Measurements from ENCODE around the gene CNP.

CNP gene

DNA sequence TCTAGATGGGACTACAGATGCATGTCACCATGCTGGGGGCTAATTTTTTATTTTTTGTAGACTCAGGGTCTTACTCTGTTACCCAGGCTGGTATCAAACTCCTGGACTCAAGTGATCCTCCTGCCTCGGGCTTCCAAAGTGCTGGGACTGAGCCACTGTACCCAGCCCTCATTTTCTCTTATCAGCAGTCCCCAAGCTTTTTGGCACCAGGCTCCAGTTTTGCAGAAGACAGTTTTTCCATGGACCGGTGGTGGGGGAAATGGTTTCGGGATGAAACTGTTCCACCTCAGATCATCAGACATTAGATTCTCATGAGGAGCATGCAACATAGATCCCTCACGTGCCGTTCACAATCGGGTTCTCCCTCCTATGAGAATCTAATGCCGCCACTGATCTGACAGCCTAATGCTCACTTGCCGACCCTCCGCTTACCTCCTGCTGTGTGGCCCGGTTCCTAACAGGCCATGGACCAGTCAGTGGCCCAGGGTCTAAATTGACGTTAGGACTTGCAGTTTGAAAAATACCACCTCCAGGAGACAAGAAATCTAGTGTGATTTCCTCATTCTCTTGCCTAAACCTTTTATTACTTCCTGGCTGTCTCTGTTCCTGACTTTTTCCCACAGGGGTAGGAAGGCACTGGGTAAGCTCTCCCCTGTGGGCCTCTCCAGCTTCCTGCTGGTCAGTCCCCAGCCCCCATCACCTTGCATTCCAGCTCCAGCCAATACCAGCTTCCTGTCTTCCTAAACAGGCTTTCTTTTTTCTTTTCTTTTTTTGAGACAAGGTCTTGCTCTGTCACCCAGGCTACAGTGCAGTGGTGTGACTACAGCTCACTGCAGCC, 9.3 kb upstream of the CNP start:
- H3K36me3 Mint-ChIP-seq (ENCODE audit: insufficient read depth) = peaks cover 4% of the 10 kb centered on the region
- ATAC-seq (replicated peaks) (no peak), DNase-seq (no peak)
- H3K27me3 Mint-ChIP-seq = peaks cover 0 to 10% of the 10 kb centered on the region in 2 donors
- H3K4me1 Mint-ChIP-seq (ENCODE audit: low read depth in 2 of 2) = no peaks in the 10 kb centered on the region
- no peaks in the 10 kb centered on the region for H3K9me3 Mint-ChIP-seq
- no peak overlapping the region for H3K4me3 Mint-ChIP-seq
- no peak overlapping the region for H3K27ac Mint-ChIP-seq

DNA sequence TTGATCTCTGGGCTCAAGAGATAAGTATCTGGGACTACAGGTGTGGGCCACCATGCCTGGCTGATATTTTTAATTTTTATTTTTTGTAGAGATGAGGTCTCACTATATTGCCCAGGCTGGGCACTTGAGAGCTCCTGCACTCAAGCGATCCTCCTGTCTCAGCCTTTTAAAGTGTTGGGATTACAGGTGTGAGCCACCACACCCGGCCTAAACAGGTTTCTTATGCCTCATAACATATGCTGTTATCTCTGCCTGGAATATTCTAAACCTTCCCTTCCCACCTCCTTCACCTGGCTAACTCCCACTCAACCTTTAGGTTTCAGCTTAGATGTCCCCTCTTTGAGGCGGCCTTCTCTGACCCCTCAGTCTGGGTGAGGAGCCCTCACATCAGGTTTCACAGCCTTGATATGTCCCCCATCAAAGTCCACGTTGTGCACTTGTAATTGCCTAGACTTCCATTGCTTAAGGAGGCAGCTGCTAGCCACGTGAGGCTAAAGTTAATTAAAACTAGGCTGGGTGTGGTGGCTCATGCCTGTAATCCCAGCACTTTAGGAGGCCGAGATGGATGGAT, 8.6 kb upstream of the CNP start:
- Mint-ChIP-seq H3K27me3 (peaks cover 0 to 10% of the 10 kb centered on the region in 2 donors), H3K27ac (no peak overlapping the region), H3K4me1 (ENCODE audit: low read depth in 2 of 2) (no peaks in the 10 kb centered on the region), H3K4me3 (no peak overlapping the region), H3K9me3 (no peaks in the 10 kb centered on the region), H3K36me3 (ENCODE audit: insufficient read depth) (peaks cover 4% of the 10 kb centered on the region)
- DNase-seq (no peak), ATAC-seq (replicated peaks) (no peak)

DNA sequence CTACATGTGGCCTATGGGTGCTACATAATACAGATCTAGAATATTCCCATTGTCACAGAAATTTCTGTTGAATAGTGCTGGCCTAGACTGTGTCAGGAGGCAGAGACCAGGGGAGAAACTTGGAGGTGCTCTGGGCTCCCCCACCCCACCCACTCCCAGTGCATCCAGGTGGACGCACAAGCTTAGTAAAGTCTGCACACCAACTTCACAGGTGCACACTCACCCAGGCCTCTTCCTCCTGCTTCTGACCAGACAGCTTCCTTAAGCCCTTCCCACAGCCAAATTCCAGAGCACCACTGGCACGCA, 7.6 kb upstream of the CNP start:
- peaks cover 0 to 10% of the 10 kb centered on the region in 2 donors for H3K27me3 Mint-ChIP-seq
- H3K27ac Mint-ChIP-seq = no peak overlapping the region
- H3K9me3 Mint-ChIP-seq = no peaks in the 10 kb centered on the region
- DNase-seq (no peak), ATAC-seq (replicated peaks) (no peak)
- H3K4me3 Mint-ChIP-seq = no peak overlapping the region
- H3K36me3 Mint-ChIP-seq (ENCODE audit: insufficient read depth) = peaks cover 4% of the 10 kb centered on the region
- no peaks in the 10 kb centered on the region for H3K4me1 Mint-ChIP-seq (ENCODE audit: low read depth in 2 of 2)

DNA sequence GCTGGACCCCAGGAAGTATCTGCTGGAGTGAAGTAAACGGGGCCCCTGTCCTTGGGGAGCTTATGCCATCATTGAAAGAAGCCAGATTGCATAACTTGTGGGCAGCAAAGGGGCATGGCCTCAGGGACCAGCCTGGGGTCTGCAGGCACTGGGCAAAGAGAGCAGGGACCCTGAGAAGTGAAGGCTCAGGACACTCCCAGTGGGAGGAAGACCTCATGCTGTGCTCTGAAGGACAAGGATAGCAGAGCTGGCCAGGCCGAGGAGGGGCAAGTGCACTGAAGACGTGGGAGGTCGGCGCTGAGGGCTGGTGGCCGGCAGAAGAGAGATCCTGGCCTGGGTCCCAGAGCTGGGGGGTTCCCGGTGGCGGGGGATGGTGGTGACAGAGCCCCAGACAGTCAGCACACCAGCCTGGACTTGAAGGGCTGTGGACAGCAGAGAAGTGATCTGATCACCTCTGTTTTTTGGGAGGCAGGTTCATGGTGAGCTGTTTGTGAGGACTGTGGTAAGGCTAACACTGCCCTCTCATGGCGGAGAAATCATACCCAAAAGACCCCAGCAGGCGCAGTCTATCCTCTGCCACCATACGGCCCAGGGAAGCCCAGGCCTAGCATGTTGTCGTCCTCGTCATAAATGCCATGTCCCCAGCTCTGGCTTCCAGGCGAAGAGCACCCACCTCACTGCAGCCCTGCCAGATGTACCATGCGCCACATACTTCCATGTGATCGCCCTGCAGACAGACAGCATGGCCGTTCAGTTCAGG, 7.1 kb upstream of the CNP start:
- Mint-ChIP-seq H3K4me3 (no peak overlapping the region), H3K27ac (peak overlapping the region in 1 of 2 donors; percentile 49), H3K4me1 (ENCODE audit: low read depth in 2 of 2) (no peaks in the 10 kb centered on the region), H3K36me3 (ENCODE audit: insufficient read depth) (peaks cover 4% of the 10 kb centered on the region), H3K27me3 (peaks cover 0 to 10% of the 10 kb centered on the region in 2 donors), H3K9me3 (no peaks in the 10 kb centered on the region)
- ATAC-seq (replicated peaks) = no peak
- DNase-seq = no peak

DNA sequence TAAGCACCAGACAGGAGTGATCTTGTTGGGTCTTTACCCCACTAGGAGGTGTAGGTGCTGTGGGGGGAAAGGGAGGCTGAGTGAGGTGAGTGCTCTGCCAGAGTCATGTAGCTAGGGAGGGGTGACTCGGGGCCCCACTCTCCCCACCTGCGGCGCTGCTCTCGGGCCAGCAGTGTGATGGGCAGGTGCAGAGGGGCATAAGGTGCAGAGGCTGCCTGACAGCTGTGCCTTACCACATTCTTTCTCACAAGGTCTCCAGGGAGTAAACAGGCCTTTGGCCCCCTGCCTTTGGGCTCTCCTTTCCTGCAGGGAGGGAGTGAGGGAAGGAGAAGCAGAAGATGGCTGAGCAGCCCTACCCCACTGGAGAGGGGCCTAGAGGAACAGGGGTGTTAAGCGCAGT, 4.5 kb upstream of the CNP start:
- Mint-ChIP-seq H3K27me3 (peaks cover 0 to 9% of the 10 kb centered on the region in 2 donors), H3K9me3 (no peaks in the 10 kb centered on the region), H3K4me1 (ENCODE audit: low read depth in 2 of 2) (peaks cover 10 to 11% of the 10 kb centered on the region in 2 donors), H3K27ac (no peak overlapping the region), H3K36me3 (ENCODE audit: insufficient read depth) (peaks cover 14% of the 10 kb centered on the region), H3K4me3 (peak overlapping the region in 1 of 2 donors; percentile 34)
- ATAC-seq (replicated peaks) (no peak), DNase-seq (no peak)

DNA sequence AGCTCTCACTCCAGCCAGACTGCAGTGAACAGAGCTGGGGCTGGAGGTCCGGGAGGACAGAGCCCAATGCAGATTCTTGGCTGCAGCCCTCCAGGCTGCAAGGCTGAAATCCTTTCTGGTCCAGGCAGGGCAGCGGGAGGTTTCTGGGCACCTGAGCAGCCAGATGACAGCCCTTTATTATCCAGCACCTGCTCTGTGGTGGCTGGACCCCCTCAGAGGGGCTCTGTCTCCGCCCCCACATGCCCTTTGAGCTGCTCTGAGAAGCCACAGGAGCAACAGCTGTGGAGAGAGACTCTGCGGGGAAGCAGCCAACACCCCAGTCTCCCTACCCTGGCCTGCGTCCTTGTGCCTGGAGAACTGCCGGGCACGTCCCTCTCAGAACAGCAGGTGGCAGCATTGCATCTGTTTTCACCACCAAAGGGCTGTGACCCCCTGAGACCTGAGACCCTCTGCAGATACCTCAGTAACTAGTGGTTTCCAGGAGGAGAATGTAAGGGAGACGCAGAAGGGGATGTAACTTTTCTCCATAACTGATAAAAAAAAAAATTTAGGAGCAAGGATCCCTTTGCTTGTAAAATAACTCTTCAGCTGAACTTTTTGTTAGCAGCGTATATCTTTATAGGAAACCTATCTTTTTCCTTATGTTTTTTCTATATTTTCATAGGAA, 3.7 kb upstream of the CNP start:
- no peak overlapping the region for H3K27ac Mint-ChIP-seq
- ATAC-seq (replicated peaks) = peak; percentile 16
- H3K36me3 Mint-ChIP-seq (ENCODE audit: insufficient read depth) = peaks cover 17% of the 10 kb centered on the region
- peaks cover 13 to 14% of the 10 kb centered on the region in 2 donors for H3K4me1 Mint-ChIP-seq (ENCODE audit: low read depth in 2 of 2)
- no peaks in the 10 kb centered on the region for H3K9me3 Mint-ChIP-seq
- peaks cover 0 to 2% of the 10 kb centered on the region in 2 donors for H3K27me3 Mint-ChIP-seq
- H3K4me3 Mint-ChIP-seq = no peak overlapping the region
- peak; percentile 58 to 67 (median 63) for DNase-seq

DNA sequence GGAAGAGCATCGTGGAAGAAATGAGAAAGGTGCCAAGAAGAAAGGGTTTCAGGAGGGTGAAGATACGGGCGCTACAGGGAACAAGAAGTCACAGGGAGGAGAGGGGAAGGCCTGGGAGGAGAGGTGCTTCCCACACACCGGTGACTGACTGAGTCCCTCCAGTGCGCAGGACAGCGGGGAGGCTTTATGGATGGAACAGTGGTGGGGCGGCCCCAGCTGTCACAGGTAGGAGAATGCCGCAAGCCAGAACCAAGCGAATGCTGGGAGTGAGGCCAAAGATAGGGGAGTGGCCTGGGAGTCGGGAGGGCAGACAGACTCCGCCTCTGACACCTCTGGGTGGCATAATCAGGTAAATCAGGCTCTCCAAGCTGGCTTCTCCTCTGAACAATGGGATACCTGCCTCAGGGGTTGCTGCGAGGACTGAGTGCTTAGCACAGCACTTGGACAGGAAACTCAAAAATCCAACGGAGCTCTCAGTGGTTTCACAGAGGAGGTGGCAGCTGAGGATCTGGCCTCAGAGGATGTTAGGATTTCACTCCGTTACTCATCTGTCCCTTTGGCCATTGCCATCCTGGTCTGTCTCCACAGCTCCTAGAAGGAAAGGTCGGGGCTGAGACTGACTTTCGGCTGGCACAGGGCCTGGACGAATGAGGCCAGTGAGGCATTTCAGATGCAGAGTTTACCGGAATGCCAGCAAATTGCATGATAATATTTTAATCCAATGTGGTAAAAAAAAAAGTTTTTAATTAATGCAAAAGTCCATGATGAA, 717 bp upstream of the CNP start:
- Mint-ChIP-seq H3K27me3 (no peaks in the 10 kb centered on the region), H3K36me3 (ENCODE audit: insufficient read depth) (peaks cover 28% of the 10 kb centered on the region), H3K9me3 (no peaks in the 10 kb centered on the region), H3K4me1 (ENCODE audit: low read depth in 2 of 2) (peaks cover 19 to 20% of the 10 kb centered on the region in 2 donors), H3K27ac (peak overlapping the region; percentile 73 to 88), H3K4me3 (peak overlapping the region; percentile 85 to 86)
- peak; percentile 41 to 47 (median 45) for DNase-seq
- ATAC-seq (replicated peaks) = peak; percentile 48

DNA sequence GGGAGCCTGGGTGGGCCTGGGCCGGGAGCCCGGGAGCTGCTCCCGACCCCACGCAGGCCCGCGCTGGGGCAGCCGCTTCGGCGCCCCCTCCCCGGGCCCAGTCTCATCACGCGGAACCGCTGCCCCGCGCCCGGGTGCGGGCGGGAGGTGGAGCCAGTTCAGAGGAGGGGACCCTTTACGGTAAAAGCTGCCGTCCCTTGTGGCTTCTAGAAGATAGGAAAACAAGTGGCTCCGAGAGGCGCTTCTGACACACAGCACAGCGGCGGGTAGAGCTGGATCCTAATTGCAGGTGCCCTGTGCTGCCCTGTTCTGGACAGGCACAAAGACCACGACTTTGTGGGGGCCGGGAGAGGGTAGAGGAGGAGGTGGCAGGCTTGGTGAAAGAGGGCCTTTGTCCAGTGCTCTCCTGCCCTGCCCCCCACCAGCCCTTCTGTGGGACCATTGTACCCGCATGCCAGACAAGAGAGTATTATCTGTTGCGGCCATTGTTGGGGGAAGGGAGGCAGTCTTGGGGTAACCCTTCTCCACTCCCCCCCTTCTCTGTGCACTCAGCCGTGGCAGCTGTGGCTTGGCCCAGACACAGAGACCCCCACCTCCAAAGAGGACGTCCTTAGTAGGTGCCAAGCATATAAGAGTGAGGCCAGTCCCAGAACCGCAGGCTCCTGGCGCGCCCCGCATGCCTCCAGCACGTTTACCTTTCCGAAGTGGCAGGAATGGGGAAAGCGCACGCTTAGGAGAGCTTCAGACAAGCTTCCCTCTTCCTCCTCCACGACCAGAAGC, 736 bp downstream of the CNP start:
- Mint-ChIP-seq H3K36me3 (ENCODE audit: insufficient read depth) (peaks cover 39% of the 10 kb centered on the region), H3K27me3 (no peaks in the 10 kb centered on the region), H3K9me3 (no peaks in the 10 kb centered on the region), H3K4me1 (ENCODE audit: low read depth in 2 of 2) (peaks cover 22 to 25% of the 10 kb centered on the region in 2 donors), H3K4me3 (peak overlapping the region; percentile 85 to 86), H3K27ac (peak overlapping the region; percentile 29 to 58)
- ATAC-seq (replicated peaks) (peak; percentile 9), DNase-seq (peak in 2 of 3 experiments; percentile 17 to 27)

DNA sequence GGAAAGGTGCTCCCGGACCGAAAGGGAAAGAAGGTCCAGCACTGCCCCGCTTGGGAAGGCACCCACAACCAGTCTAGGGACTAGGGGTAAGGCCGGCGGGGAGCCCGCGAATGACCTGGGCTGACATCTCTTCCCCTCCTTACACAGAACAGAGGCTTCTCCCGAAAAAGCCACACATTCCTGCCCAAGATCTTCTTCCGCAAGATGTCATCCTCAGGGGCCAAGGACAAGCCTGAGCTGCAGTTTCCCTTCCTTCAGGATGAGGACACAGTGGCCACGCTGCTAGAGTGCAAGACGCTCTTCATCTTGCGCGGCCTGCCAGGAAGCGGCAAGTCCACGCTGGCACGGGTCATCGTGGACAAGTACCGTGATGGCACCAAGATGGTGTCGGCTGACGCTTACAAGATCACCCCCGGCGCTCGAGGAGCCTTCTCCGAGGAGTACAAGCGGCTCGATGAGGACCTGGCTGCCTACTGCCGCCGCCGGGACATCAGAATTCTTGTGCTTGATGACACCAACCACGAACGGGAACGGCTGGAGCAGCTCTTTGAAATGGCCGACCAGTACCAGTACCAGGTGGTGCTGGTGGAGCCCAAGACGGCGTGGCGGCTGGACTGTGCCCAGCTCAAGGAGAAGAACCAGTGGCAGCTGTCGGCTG, 1.5 kb downstream of the CNP start:
- Mint-ChIP-seq H3K9me3 (no peaks in the 10 kb centered on the region), H3K4me3 (peak overlapping the region; percentile 85 to 86), H3K4me1 (ENCODE audit: low read depth in 2 of 2) (peaks cover 22 to 29% of the 10 kb centered on the region in 2 donors), H3K27me3 (no peaks in the 10 kb centered on the region), H3K27ac (no peak overlapping the region), H3K36me3 (ENCODE audit: insufficient read depth) (peaks cover 42% of the 10 kb centered on the region)
- ATAC-seq (replicated peaks) = no peak
- DNase-seq = no peak

DNA sequence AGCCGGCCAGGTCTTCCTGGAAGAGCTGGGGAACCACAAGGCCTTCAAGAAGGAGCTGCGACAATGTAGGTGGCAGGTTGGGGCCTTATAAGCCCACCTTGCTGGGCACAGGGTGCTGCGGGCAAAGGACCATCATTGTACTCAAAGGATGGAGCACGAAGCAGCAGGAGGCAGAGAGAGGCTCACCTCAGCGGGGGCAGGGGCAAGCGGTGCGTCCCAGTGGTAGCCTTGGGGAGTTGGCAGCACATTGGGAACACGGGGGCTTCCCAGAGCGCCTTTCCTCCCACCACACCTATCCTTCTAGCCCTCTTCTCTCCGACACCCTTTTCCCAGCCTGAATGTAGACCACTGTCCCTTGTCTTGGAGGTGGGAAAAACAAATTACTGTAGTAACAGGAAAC, 2.1 kb downstream of the CNP start:
- Mint-ChIP-seq H3K4me1 (ENCODE audit: low read depth in 2 of 2) (peaks cover 22 to 29% of the 10 kb centered on the region in 2 donors), H3K4me3 (peak overlapping the region in 1 of 2 donors; percentile 24), H3K36me3 (ENCODE audit: insufficient read depth) (peaks cover 48% of the 10 kb centered on the region), H3K9me3 (no peaks in the 10 kb centered on the region), H3K27me3 (no peaks in the 10 kb centered on the region), H3K27ac (no peak overlapping the region)
- DNase-seq = no peak
- ATAC-seq (replicated peaks) = no peak

DNA sequence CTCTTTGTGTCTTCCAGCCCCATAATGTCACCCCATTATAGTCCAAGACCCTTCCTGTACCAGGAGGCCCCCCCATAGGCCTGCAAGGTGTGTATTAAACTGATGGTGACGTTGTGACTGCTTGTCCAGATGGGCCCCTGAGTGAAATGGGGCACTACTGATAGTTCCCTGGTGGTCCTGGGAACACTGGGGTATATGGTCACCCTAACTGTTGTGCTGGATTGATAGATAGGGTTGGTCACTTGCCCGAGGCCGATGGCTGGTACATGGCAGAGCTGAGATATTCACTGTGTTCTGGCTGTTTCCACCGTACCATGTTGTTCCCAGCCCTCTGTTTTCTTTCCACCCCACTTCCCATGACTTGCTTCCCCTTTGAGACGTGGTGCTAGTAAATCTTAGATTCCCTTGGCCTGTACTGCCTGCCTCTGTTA, 4.3 kb downstream of the CNP start:
- Mint-ChIP-seq H3K4me1 (ENCODE audit: low read depth in 2 of 2) (peaks cover 11 to 19% of the 10 kb centered on the region in 2 donors), H3K27ac (peak overlapping the region in 1 of 2 donors; percentile 12), H3K36me3 (ENCODE audit: insufficient read depth) (peaks cover 60% of the 10 kb centered on the region), H3K9me3 (no peaks in the 10 kb centered on the region), H3K27me3 (no peaks in the 10 kb centered on the region), H3K4me3 (no peak overlapping the region)
- no peak for ATAC-seq (replicated peaks)
- no peak for DNase-seq
